ENCODE data around the gene MFGE8.

Gene MFGE8

GRCh38 chr15:88897456-88898194, 15.6 kb downstream of the MFGE8 start:
- TF ChIP-seq, protein P1, sequence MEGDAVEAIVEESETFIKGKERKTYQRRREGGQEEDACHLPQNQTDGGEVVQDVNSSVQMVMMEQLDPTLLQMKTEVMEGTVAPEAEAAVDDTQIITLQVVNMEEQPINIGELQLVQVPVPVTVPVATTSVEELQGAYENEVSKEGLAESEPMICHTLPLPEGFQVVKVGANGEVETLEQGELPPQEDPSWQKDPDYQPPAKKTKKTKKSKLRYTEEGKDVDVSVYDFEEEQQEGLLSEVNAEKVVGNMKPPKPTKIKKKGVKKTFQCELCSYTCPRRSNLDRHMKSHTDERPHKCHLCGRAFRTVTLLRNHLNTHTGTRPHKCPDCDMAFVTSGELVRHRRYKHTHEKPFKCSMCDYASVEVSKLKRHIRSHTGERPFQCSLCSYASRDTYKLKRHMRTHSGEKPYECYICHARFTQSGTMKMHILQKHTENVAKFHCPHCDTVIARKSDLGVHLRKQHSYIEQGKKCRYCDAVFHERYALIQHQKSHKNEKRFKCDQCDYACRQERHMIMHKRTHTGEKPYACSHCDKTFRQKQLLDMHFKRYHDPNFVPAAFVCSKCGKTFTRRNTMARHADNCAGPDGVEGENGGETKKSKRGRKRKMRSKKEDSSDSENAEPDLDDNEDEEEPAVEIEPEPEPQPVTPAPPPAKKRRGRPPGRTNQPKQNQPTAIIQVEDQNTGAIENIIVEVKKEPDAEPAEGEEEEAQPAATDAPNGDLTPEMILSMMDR (conservative IDR thresholded peaks at IDR 0.05; ENCODE audit: low read depth, low read length): peak; percentile 70
- H3K4me3 ChIP-seq (ENCODE audit: low read depth, low read length): no peak overlapping the region
- DNase-seq (ENCODE audit: low read depth): peak; percentile 88

- TF ChIP-seq, protein P1 (conservative IDR thresholded peaks at IDR 0.05; ENCODE audit: low read depth, low read length): no peak
Measured at GRCh38 chr15:88897142-88897455, 16.1 kb downstream of the MFGE8 start.

DNA sequence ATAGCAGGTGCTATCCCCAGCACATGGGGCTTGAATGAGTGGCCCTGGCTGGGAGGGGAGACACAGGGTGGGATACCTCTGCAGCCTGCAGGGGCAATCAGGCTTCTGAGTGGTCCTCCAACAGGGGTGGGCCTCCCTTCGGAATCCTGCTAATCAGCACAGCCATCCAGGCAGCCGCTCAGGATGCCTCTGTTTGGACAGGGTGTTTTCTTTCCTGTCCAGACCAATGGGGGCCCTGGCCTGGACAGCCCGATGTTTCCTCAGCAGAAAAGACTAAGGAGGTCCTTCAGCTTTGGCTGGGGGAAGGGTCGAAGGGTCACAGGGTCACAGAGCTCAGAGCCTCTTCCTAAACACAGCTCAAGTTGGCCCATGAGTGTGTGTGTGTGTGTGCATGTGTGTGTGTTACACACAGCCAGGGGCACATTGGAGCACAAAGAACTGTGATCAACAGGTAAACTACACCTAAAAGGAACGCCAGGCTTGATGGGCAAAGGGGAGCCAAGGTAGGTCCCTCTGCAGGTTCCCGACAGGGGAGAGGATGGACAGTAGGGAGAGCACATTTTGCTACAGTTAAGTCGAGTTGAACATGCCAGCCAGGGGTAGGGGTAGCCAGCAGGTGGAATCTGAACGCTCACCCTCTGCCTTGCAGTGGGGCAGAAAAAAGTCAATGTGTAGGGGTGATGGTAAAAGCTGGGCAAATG, 16.7 kb downstream of the MFGE8 start:
- H3K4me3 ChIP-seq (ENCODE audit: low read depth, low read length): no peak overlapping the region
- TF ChIP-seq, protein P1 (conservative IDR thresholded peaks at IDR 0.05; ENCODE audit: low read depth, low read length): no peak
- DNase-seq (ENCODE audit: low read depth): no peak

More at GRCh38 chr15:88897142-88897455, 16.1 kb downstream of the MFGE8 start:
- no peak overlapping the region for H3K4me3 ChIP-seq (ENCODE audit: low read depth, low read length)
- no peak for DNase-seq (ENCODE audit: low read depth)

GRCh38 chr15:88894819-88895767, 18.1 kb downstream of the MFGE8 start, which contains the start of gene HAPLN3:
Gene HAPLN3, minus strand, starts transcription at chr15:88895544. Its CDS starts 8,246 bp downstream, at chr15:88887298.
- TF ChIP-seq, protein P1 (conservative IDR thresholded peaks at IDR 0.05; ENCODE audit: low read depth, low read length): no peak
- DNase-seq (ENCODE audit: low read depth): peak; percentile 57
- H3K4me3 ChIP-seq (ENCODE audit: low read depth, low read length): peak within 1 kb of the TSS; percentile 58

- DNase-seq (ENCODE audit: low read depth): peak; percentile 59
- TF ChIP-seq, protein P1 (conservative IDR thresholded peaks at IDR 0.05; ENCODE audit: low read depth, low read length): peak; percentile 81
- no peak overlapping the region for H3K4me3 ChIP-seq (ENCODE audit: low read depth, low read length)
Measured at GRCh38 chr15:88894348-88894818, 18.8 kb downstream of the MFGE8 start.

DNA sequence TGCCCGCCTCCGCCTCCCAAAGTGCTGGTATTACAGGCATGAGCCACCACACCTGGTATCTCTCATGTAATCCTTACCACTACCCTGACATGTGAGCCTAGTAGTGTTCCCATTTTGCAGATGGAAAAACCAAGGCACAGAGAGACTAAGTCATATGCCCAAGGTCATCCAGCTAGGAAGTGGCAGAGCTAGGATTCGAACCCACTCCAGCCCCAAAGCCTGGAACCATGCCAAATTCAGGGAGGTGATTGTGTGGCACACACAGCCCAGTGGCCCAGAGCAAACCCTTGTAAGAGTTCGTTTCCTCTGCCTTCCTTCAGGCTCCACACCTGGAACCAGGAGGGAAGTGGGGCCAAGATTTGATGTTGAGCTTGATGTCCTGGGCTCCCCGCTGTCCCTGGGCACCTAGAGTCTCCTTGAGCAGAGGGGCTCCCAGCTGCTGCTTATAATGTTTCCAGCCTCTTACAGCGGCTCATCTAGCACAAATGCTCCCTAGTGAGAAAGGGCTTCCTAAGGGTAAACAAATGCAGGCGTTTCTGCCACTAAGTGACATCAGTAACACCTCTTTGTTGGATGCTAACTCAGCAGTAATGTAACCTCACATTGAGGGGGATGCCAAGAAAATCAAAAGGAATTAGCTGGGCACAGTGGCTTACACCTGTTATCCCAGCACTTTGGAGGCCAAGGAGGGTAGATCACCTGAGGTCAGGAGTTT, 21.5 kb downstream of the MFGE8 start:
- H3K4me3 ChIP-seq (ENCODE audit: low read depth, low read length): no peak overlapping the region
- DNase-seq (ENCODE audit: low read depth): no peak
- TF ChIP-seq, protein P1 (conservative IDR thresholded peaks at IDR 0.05; ENCODE audit: low read depth, low read length): no peak
